ENCODE data around the gene NDST3. TPM values are rescaled to one million over a fixed set of nuclear protein-coding genes. Genes with fewer than 3 reads are reported as not detected.

The NDST3 gene
- total RNA-seq, 4 donors from 2014 or later, result 0.19 TPM; not detected in 3

GRCh38 chr4:118273642-118274041, 239.4 kb downstream of the NDST3 start:
- WGBS, 2 donors, result 86 to 95% methylated on average over 1 of the region's 1 CpG
- Histone ChIP-seq H3K27ac (no peak overlapping the region), H3K27me3 (peaks cover 0 to 12% (median 0%) of the 10 kb centered on the region in 4 donors), H3K4me3 (no peak overlapping the region), H3K36me3 (no peaks in the 10 kb centered on the region), H3K4me1 (peaks cover 0 to 9% (median 0%) of the 10 kb centered on the region in 3 donors), H3K9me3 (no peaks in the 10 kb centered on the region)
- no peak for DNase-seq
- TF ChIP-seq POLR2A (IDR thresholded peaks at IDR 0.05) (no peak), CTCF (IDR thresholded peaks at IDR 0.05) (no peak)
- intact Hi-C loops (cut with DNase I), result no loop called here

GRCh38 chr4:118276580-118276979, 242.3 kb downstream of the NDST3 start:
- no peak for DNase-seq
- Histone ChIP-seq H3K9me3 (no peaks in the 10 kb centered on the region), H3K4me3 (no peak overlapping the region), H3K27ac (no peak overlapping the region), H3K4me1 (peaks cover 0 to 35% (median 8%) of the 10 kb centered on the region in 3 donors), H3K36me3 (peaks cover 0 to 13% (median 0%) of the 10 kb centered on the region in 3 donors), H3K27me3 (peaks cover 0 to 8% (median 0%) of the 10 kb centered on the region in 4 donors)
- TF ChIP-seq POLR2A (IDR thresholded peaks at IDR 0.05) (no peak), CTCF (IDR thresholded peaks at IDR 0.05) (no peak)
- intact Hi-C loops (cut with DNase I), result no loop called here
- WGBS, 2 donors, result 64 to 81% methylated on average over 2 of the region's 2 CpGs

GRCh38 chr4:118277243-118277642, 243.0 kb downstream of the NDST3 start:
- Histone ChIP-seq H3K27me3 (peaks cover 0 to 3% (median 0%) of the 10 kb centered on the region in 4 donors), H3K36me3 (peaks cover 0 to 19% (median 0%) of the 10 kb centered on the region in 3 donors), H3K4me1 (peaks cover 0 to 41% (median 14%) of the 10 kb centered on the region in 3 donors), H3K9me3 (no peaks in the 10 kb centered on the region), H3K4me3 (no peak overlapping the region), H3K27ac (no peak overlapping the region)
- intact Hi-C loops (cut with DNase I), result no loop called here
- no peak for DNase-seq
- no peak for TF ChIP-seq POLR2A (IDR thresholded peaks at IDR 0.05)
- no peak for TF ChIP-seq CTCF (IDR thresholded peaks at IDR 0.05)
- WGBS, 2 donors, result 74 to 79% methylated on average over 4 of the region's 4 CpGs

- 0% methylated on average over 5 to 12 of the region's 56 CpGs for WGBS, 2 donors
- peak overlapping the region; percentile 95 to 98 (median 97) for H3K27ac ChIP-seq
- TF ChIP-seq CTCF (IDR thresholded peaks at IDR 0.05), result peak in 1 of 6 experiments; percentile 5
- peak in 3 of 4 donors; percentile 86 to 94 (median 90) for TF ChIP-seq POLR2A (IDR thresholded peaks at IDR 0.05)
- H3K4me1 ChIP-seq, result peaks cover 0 to 50% (median 14%) of the 10 kb centered on the region in 3 donors
- DNase-seq, result peak; percentile 92
- peaks cover 0 to 21% (median 0%) of the 10 kb centered on the region in 3 donors for H3K36me3 ChIP-seq
- peaks cover 0 to 3% (median 0%) of the 10 kb centered on the region in 4 donors for H3K27me3 ChIP-seq
- intact Hi-C loops (cut with DNase I), result no loop called here
- H3K4me3 ChIP-seq, result peak overlapping the region; percentile 79 to 96 (median 86)
- no peaks in the 10 kb centered on the region for H3K9me3 ChIP-seq
Observed at GRCh38 chr4:118278473-118279274, 244.4 kb downstream of the NDST3 start.

- 4 to 12% methylated on average over 13 of the region's 13 CpGs for WGBS, 2 donors
- Histone ChIP-seq H3K36me3 (peaks cover 0 to 21% (median 0%) of the 10 kb centered on the region in 3 donors), H3K4me3 (peak overlapping the region; percentile 79 to 96 (median 86)), H3K27ac (peak overlapping the region; percentile 95 to 98 (median 97)), H3K27me3 (no peaks in the 10 kb centered on the region), H3K9me3 (no peaks in the 10 kb centered on the region), H3K4me1 (peaks cover 0 to 50% (median 14%) of the 10 kb centered on the region in 3 donors)
- intact Hi-C loops (cut with DNase I), result no loop called here
- DNase-seq, result no peak
- TF ChIP-seq POLR2A (IDR thresholded peaks at IDR 0.05) (no peak), CTCF (IDR thresholded peaks at IDR 0.05) (no peak)
Observed at GRCh38 chr4:118279328-118279727, 245.0 kb downstream of the NDST3 start.
